SK-N-MC (cell line): ENCODE data around the gene SNX30.

Experiments used
- DNase-seq: peaks from one replicate; pipeline ENCODE4 v3.0.0-alpha.2; 2011; ENCODE audit warnings: low read depth, low spot score
- H3K27ac ChIP-seq: fragments of 200-600 bp; sonication (generic); 2 replicates; pipeline ENCODE4 v1.5.1; 2016; ENCODE audit warnings: mixed run types
- H3K36me3 ChIP-seq: fragments of 200-600 bp; sonication (generic); 2 replicates; pipeline ENCODE4 v1.6.1; 2017; ENCODE audit warnings: antibody characterized with exemption, low read length, mixed read lengths; ENCODE audit not compliant: insufficient read depth
- H3K4me3 ChIP-seq: fragments of 200-600 bp; sonication (generic); 2 replicates; pipeline ENCODE4 v1.5.1; 2016
- H3K9ac ChIP-seq: fragments of 200-600 bp; sonication (generic); 2 replicates; pipeline ENCODE4 v1.8.0; 2017; ENCODE audit warnings: mixed run types, mixed read lengths; ENCODE audit not compliant: insufficient read length
- H3K9me3 ChIP-seq: fragments of 200-600 bp; sonication (generic); 2 replicates; pipeline ENCODE4 v1.6.1; 2017; ENCODE audit warnings: low read depth, mild to moderate bottlenecking, antibody characterized with exemption, low read length, moderate library complexity, mixed read lengths
- EZH2 ChIP-seq: fragments of 200-600 bp; sonication (generic); IDR thresholded peaks from one replicate; pipeline ENCODE4 v1.6.1; 2017; ENCODE audit warnings: antibody characterized with exemption
- FOXP2 ChIP-seq: optimal IDR thresholded peaks from 2 replicates; pipeline ENCODE3; 2011; ENCODE audit warnings: mild to moderate bottlenecking, moderate library complexity; ENCODE audit not compliant: insufficient read depth; ENCODE audit errors: extremely low read length, control extremely low read depth
- POLR2AphosphoS5 ChIP-seq: IDR thresholded peaks from 2 replicates; pipeline ENCODE4 v1.6.1; 2012; ENCODE audit warnings: mild to moderate bottlenecking, low read depth, low read length, borderline replicate concordance

The SNX30 gene

DNA sequence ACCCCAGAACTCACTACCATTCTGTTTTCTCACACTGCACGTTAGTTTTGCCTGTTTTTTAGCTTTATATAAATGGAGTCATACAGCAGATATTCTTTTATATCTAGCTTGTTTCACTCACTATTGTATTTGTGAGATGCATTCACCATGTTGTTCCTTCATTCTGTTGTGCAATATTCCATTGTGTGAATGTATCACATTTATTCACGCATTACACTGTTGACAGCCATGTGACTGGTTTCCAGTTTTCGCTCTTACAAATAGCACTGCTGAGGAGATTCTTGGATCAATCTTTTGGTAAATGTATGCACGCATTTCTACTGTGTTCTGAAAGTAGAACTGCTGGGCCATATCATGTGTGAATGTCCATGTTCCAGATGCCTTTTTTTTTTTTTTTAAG lies 6.4 kb upstream of the SNX30 start:
- no peak for DNase-seq
- no peaks in the 10 kb centered on the region for H3K36me3 ChIP-seq
- no peak overlapping the region for H3K9ac ChIP-seq
- H3K4me3 ChIP-seq: no peak overlapping the region
- no peaks in the 10 kb centered on the region for H3K9me3 ChIP-seq
- TF ChIP-seq EZH2: no peak
- TF ChIP-seq POLR2AphosphoS5: no peak
- no peak for TF ChIP-seq FOXP2
- no peak overlapping the region for H3K27ac ChIP-seq

- Histone ChIP-seq H3K9ac (no peak overlapping the region), H3K9me3 (no peaks in the 10 kb centered on the region), H3K4me3 (no peak overlapping the region), H3K27ac (no peak overlapping the region), H3K36me3 (no peaks in the 10 kb centered on the region)
- no peak for DNase-seq
- TF ChIP-seq FOXP2 (no peak), POLR2AphosphoS5 (no peak), EZH2 (no peak)
These were observed 3.5 kb upstream of the SNX30 start for GRCh38 chr9:112747094-112747493.

DNA sequence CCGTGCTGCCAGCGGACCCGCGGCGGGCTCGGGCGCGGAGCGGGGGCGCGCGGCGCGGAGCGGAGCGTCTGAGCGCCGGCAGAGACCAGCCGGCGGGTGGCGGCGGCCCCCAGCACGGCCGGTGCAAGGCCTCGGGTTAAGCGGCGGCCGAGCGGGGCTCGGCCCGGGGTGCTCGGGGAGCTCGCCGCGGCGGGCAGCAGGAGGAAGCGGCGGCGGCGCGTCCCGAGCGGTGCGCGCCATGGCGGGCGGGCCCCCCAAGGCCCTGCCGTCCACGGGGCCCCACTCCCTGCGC lies 150 bp downstream of the SNX30 start:
- no peaks in the 10 kb centered on the region for H3K9me3 ChIP-seq
- H3K4me3 ChIP-seq: peak overlapping the region; percentile 84
- no peaks in the 10 kb centered on the region for H3K36me3 ChIP-seq
- DNase-seq: no peak
- H3K9ac ChIP-seq: peak overlapping the region; percentile 69
- no peak overlapping the region for H3K27ac ChIP-seq
- TF ChIP-seq POLR2AphosphoS5 (no peak), FOXP2 (no peak), EZH2 (no peak)

GRCh38 chr9:112751056-112751795 lies 666 bp downstream of the SNX30 start:
- TF ChIP-seq FOXP2 (no peak), POLR2AphosphoS5 (no peak), EZH2 (no peak)
- no peaks in the 10 kb centered on the region for H3K9me3 ChIP-seq
- H3K4me3 ChIP-seq: peak overlapping the region; percentile 84
- H3K36me3 ChIP-seq: no peaks in the 10 kb centered on the region
- H3K9ac ChIP-seq: peak overlapping the region; percentile 69
- H3K27ac ChIP-seq: no peak overlapping the region
- DNase-seq: no peak

DNA sequence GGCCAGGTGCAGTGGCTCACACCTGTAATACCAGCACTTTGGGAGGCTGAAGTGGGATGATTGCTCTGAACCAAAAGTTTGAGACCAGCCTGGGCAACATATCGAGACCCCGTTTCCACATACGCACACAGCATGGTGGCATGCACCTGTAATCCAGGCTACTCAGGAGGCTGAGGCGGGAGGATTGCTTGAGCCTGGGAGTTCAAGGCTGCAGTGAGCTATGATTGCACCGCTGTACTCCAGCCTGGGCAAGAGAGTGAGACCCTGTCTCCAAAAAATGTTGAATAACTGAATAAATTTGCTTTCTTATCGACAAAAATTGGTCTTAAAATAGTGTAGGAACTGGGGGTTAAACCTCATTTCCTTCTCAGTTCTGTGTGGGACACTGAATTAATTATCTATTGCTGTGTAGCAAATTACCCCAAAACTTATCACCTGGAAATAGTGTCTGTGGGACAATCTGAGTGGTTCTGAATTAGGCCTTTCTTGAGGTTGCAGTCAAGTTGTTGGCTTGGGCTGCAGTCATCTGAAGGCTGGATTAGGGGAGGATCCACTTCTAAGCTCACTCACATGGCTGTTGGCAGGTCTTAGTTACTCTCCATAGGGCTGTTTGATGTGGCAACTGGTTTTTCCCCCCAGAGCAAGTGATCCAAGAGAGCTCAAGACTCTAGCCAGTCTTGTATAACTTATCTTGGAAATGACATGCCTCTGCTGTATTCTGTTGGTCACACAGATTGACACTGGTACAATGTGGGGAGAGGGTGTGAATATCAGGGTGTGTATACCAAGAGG lies 2.0 kb downstream of the SNX30 start:
- DNase-seq: no peak
- no peak overlapping the region for H3K27ac ChIP-seq
- TF ChIP-seq POLR2AphosphoS5 (no peak), EZH2 (no peak), FOXP2 (no peak)
- no peaks in the 10 kb centered on the region for H3K9me3 ChIP-seq
- no peak overlapping the region for H3K9ac ChIP-seq
- no peaks in the 10 kb centered on the region for H3K36me3 ChIP-seq
- no peak overlapping the region for H3K4me3 ChIP-seq

DNA sequence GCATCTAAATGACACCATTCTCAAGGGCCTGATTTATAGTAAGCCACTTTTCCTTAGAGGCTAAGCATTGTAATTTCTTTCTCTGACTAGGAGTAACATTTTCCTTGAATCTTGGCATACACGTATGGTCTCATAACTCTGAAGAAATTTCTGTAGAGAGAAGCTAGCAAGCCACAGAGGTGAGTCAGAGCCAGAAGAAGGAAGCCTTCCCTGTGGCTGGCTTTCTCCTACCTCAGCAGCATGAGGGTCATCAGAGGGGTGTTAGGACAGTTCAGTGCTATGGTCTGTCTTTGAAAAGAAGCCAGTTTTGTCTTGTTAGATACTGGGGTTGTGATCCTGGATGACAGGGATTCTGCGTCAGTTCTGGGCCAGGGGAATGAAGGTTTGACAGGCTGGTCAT lies 3.2 kb downstream of the SNX30 start:
- DNase-seq: no peak
- Histone ChIP-seq H3K9ac (no peak overlapping the region), H3K27ac (no peak overlapping the region), H3K4me3 (no peak overlapping the region), H3K36me3 (no peaks in the 10 kb centered on the region), H3K9me3 (no peaks in the 10 kb centered on the region)
- TF ChIP-seq POLR2AphosphoS5 (no peak), FOXP2 (no peak), EZH2 (no peak)

GRCh38 chr9:112754578-112754977 lies 4.0 kb downstream of the SNX30 start:
- DNase-seq: no peak
- H3K27ac ChIP-seq: no peak overlapping the region
- H3K36me3 ChIP-seq: no peaks in the 10 kb centered on the region
- H3K9me3 ChIP-seq: no peaks in the 10 kb centered on the region
- H3K4me3 ChIP-seq: no peak overlapping the region
- TF ChIP-seq EZH2 (no peak), FOXP2 (no peak), POLR2AphosphoS5 (no peak)
- no peak overlapping the region for H3K9ac ChIP-seq

DNA sequence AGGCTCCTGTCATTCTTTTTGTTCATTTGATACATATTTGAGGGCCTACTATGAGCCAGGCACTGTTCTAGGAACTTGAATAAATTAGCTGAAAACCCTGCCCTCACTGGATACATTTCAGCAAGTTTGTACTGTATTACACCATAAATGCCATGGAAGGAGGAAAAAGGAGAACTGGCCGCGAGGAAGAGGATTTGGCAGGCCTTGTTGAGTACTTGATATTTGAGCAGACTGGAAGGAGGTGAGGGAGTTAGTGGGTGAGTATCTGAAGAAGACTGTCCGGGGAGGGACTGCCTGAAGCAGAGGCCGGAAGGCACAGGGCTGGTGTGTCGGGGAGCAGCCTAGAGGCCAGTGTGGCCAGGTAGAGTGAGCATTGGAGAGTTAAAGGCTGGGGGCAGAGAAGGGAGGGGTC lies 4.5 kb downstream of the SNX30 start:
- no peak overlapping the region for H3K27ac ChIP-seq
- DNase-seq: no peak
- H3K9me3 ChIP-seq: no peaks in the 10 kb centered on the region
- H3K9ac ChIP-seq: no peak overlapping the region
- TF ChIP-seq EZH2: no peak
- H3K4me3 ChIP-seq: no peak overlapping the region
- no peaks in the 10 kb centered on the region for H3K36me3 ChIP-seq

GRCh38 chr9:112755675-112756074 lies 5.1 kb downstream of the SNX30 start:
- H3K9ac ChIP-seq: no peak overlapping the region
- no peak overlapping the region for H3K27ac ChIP-seq
- no peaks in the 10 kb centered on the region for H3K9me3 ChIP-seq
- no peak overlapping the region for H3K4me3 ChIP-seq
- no peaks in the 10 kb centered on the region for H3K36me3 ChIP-seq
- no peak for DNase-seq
- TF ChIP-seq EZH2 (no peak), POLR2AphosphoS5 (no peak), FOXP2 (no peak)
